Upper lobe of right lung (tissue), 1 donor: ENCODE measurements around the gene MSANTD3. TPM values are rescaled to one million over a fixed set of nuclear protein-coding genes. Genes with fewer than 3 reads are reported as not detected.
"Not testable (repeated sequence)": the region's sequence is repeated elsewhere in the genome, so short reads cannot be mapped to it uniquely, and the experiment has no call there.

Source experiments
- ATAC-seq: fragments of 200-7000 bp; cut with Tn5 transposase; one replicate; pipeline ENCODE4 v1.9.1; 2020; ENCODE audit warnings: mild to moderate bottlenecking, moderate library complexity
- DNase-seq: peaks from one replicate; pipeline ENCODE4 v3.0.0-alpha.2; 2020
- H3K27ac ChIP-seq: fragments of 200-600 bp; one replicate; pipeline ENCODE4 v1.8.0; 2022
- H3K27me3 ChIP-seq: fragments of 200-600 bp; one replicate; pipeline ENCODE4 v1.8.0; 2022; ENCODE audit warnings: mild to moderate bottlenecking
- H3K36me3 ChIP-seq: fragments of 200-600 bp; one replicate; pipeline ENCODE4 v1.8.0; 2022
- H3K4me1 ChIP-seq: fragments of 200-600 bp; one replicate; pipeline ENCODE4 v1.8.0; 2022
- H3K4me3 ChIP-seq: fragments of 200-600 bp; one replicate; pipeline ENCODE4 v1.8.0; 2022; ENCODE audit warnings: mild to moderate bottlenecking
- H3K9me3 ChIP-seq: fragments of 200-600 bp; one replicate; pipeline ENCODE4 v1.8.0; 2022
- CTCF ChIP-seq: fragments of 200-600 bp; IDR thresholded peaks from one replicate; pipeline ENCODE4 v1.8.0; 2022; ENCODE audit warnings: antibody characterized with exemption
- intact Hi-C: fragments of 100-400 bp; cut with DNase I; formaldehyde crosslinking; loops from one replicate; pipeline ENCODE4 v1.11.0; 2022
- total RNA-seq: library from RNA; stranded (reverse); fragmentation: NEBNext Ultra II Directional; extraction: Animal tissue kit (Norgen Biotek cat#: 25700); gene quantifications from one replicate; pipeline ENCODE4 v1.2.1, GENCODE V29; 2021
- donor health status: DM: no; HTN: yes; CAD: no; lungs with severe emphysema.

Gene MSANTD3
- total RNA-seq, 1 donor from 2014 or later: 18.1 TPM

GRCh38 chr9:100409176-100409556, 17.8 kb upstream of the MSANTD3 start:
- intact Hi-C loops: no loop called here
- no peak for TF ChIP-seq CTCF
- H3K27ac ChIP-seq: no peak overlapping the region
- DNase-seq (no peak), ATAC-seq (no peak)
- no peaks in the 10 kb centered on the region for H3K27me3 ChIP-seq
- H3K4me1 ChIP-seq: peaks cover 7% of the 10 kb centered on the region
- no peaks in the 10 kb centered on the region for H3K9me3 ChIP-seq
- H3K36me3 ChIP-seq: no peaks in the 10 kb centered on the region
- H3K4me3 ChIP-seq: no peak overlapping the region

- H3K4me1 ChIP-seq: peaks cover 7% of the 10 kb centered on the region
- H3K27ac ChIP-seq: peak overlapping the region; percentile 18
- H3K36me3 ChIP-seq: no peaks in the 10 kb centered on the region
- intact Hi-C loops: loop anchor here (10.0 kb wide), 1 partner anchor 57 kb away; the partner anchor contains the start of gene TEX10
- peak overlapping the region; percentile 67 for H3K4me3 ChIP-seq
- peaks cover 7% of the 10 kb centered on the region for H3K27me3 ChIP-seq
- no peaks in the 10 kb centered on the region for H3K9me3 ChIP-seq
- ATAC-seq: peak; percentile 100
- DNase-seq: peak; percentile 95
- no peak for TF ChIP-seq CTCF
Observed at GRCh38 chr9:100411472-100412283, 15.3 kb upstream of the MSANTD3 start.

GRCh38 chr9:100413839-100414420, 13.0 kb upstream of the MSANTD3 start:
- H3K4me1 ChIP-seq: peaks cover 7% of the 10 kb centered on the region
- H3K36me3 ChIP-seq: no peaks in the 10 kb centered on the region
- no peak overlapping the region for H3K27ac ChIP-seq
- no peaks in the 10 kb centered on the region for H3K9me3 ChIP-seq
- ATAC-seq (no peak), DNase-seq (no peak)
- intact Hi-C loops: loop anchor here (10.0 kb wide), 1 partner anchor 59 kb away; the partner anchor contains the start of gene TEX10
- TF ChIP-seq CTCF: no peak
- peaks cover 12% of the 10 kb centered on the region for H3K27me3 ChIP-seq
- H3K4me3 ChIP-seq: no peak overlapping the region

- ATAC-seq (no peak), DNase-seq (no peak)
- Histone ChIP-seq H3K27ac (no peak overlapping the region), H3K9me3 (no peaks in the 10 kb centered on the region), H3K27me3 (peaks cover 12% of the 10 kb centered on the region), H3K4me3 (no peak overlapping the region), H3K36me3 (no peaks in the 10 kb centered on the region), H3K4me1 (no peaks in the 10 kb centered on the region)
- intact Hi-C loops: loop anchor here (10.0 kb wide), 1 partner anchor 63 kb away; the partner anchor contains the start of gene TEX10
- TF ChIP-seq CTCF: no peak
Observed at GRCh38 chr9:100417815-100418214, 9.1 kb upstream of the MSANTD3 start.

- H3K27me3 ChIP-seq: peaks cover 12% of the 10 kb centered on the region
- ATAC-seq: no peak
- no peaks in the 10 kb centered on the region for H3K36me3 ChIP-seq
- no peak overlapping the region for H3K27ac ChIP-seq
- H3K9me3 ChIP-seq: no peaks in the 10 kb centered on the region
- intact Hi-C loops: loop anchor here (10.0 kb wide), 1 partner anchor 64 kb away; the partner anchor contains the start of gene TEX10
- H3K4me3 ChIP-seq: no peak overlapping the region
- H3K4me1 ChIP-seq: no peaks in the 10 kb centered on the region
- no peak for DNase-seq
- TF ChIP-seq CTCF: no peak
Observed at GRCh38 chr9:100419166-100419565, 7.8 kb upstream of the MSANTD3 start.

GRCh38 chr9:100421116-100421515, 5.8 kb upstream of the MSANTD3 start:
- intact Hi-C loops: not testable (repeated sequence)

More at GRCh38 chr9:100421116-100421515, 5.8 kb upstream of the MSANTD3 start:
- ATAC-seq, H3K4me3 ChIP-seq, H3K4me1 ChIP-seq, H3K27me3 ChIP-seq, H3K27ac ChIP-seq, H3K36me3 ChIP-seq, H3K9me3 ChIP-seq, DNase-seq: not testable (repeated sequence)
